ENCODE data around the gene ALG12. TPM values are rescaled to one million over a fixed set of nuclear protein-coding genes. Genes with fewer than 3 reads are reported as not detected.
A peak's percentile ranks its signal among the peaks of the same experiment; 100 is the strongest.

The ALG12 gene
- total and polyA plus RNA-seq, 2 of the 13 experiments (the other 11 are each of a cell fraction or from before 2014, with no cell fraction given), result 7.8 to 15.8 TPM

GRCh38 chr22:49933236-49934159, 15.3 kb upstream of the ALG12 start (continued):
- TF ChIP-seq UBTF (CRISPR knock-in tag; IDR thresholded peaks at IDR 0.05) (peak; percentile 55), SOX6 (IDR thresholded peaks at IDR 0.05) (no peak), SOX6 (CRISPR knock-in tag; IDR thresholded peaks at IDR 0.05) (peak; percentile 14), HNF1B (CRISPR knock-in tag; IDR thresholded peaks at IDR 0.05) (no peak), FOSL2 (CRISPR knock-in tag; IDR thresholded peaks at IDR 0.05) (0 out of 2 replicates have a peak, but pooled peaks have one; percentile 3), HOXA9 (CRISPR knock-in tag; IDR thresholded peaks at IDR 0.05; ENCODE audit: borderline replicate concordance) (0 out of 2 replicates have a peak, but pooled peaks have one; percentile 31), SAP130 (CRISPR knock-in tag; IDR thresholded peaks at IDR 0.05; ENCODE audit: low read depth) (peak; percentile 74), POLR2A (IDR thresholded peaks at IDR 0.05; ENCODE audit: insufficient read depth in 1 of 2, low read depth in 2 of 2, low read length in 2 of 2) (0 out of 4 replicates have a peak, but pooled peaks of 1 of the 2 experiments have one; percentile 19), DMTF1 (CRISPR knock-in tag; IDR thresholded peaks at IDR 0.05) (no peak), MXD1 (CRISPR knock-in tag; IDR thresholded peaks at IDR 0.05) (peak; percentile 11; the same call in 1 of the 2 replicates), HIC2 (CRISPR knock-in tag; IDR thresholded peaks at IDR 0.05; ENCODE audit: low read depth) (peak; percentile 13; the same call in 1 of the 2 replicates), RXRB (CRISPR knock-in tag; IDR thresholded peaks at IDR 0.05; ENCODE audit: borderline replicate concordance) (peak; percentile 39; the same call in 1 of the 2 replicates), ARID2 (CRISPR knock-in tag; IDR thresholded peaks at IDR 0.05; ENCODE audit: borderline replicate concordance) (0 out of 2 replicates have a peak, but pooled peaks have one; percentile 46), ZBTB38 (CRISPR knock-in tag; IDR thresholded peaks at IDR 0.05) (peak; percentile 25; the same call in 1 of the 2 replicates), SOX5 (CRISPR knock-in tag; IDR thresholded peaks at IDR 0.05; ENCODE audit: borderline replicate concordance) (0 out of 2 replicates have a peak, but pooled peaks have one; percentile 25)
- TF ChIP-seq, protein P1, sequence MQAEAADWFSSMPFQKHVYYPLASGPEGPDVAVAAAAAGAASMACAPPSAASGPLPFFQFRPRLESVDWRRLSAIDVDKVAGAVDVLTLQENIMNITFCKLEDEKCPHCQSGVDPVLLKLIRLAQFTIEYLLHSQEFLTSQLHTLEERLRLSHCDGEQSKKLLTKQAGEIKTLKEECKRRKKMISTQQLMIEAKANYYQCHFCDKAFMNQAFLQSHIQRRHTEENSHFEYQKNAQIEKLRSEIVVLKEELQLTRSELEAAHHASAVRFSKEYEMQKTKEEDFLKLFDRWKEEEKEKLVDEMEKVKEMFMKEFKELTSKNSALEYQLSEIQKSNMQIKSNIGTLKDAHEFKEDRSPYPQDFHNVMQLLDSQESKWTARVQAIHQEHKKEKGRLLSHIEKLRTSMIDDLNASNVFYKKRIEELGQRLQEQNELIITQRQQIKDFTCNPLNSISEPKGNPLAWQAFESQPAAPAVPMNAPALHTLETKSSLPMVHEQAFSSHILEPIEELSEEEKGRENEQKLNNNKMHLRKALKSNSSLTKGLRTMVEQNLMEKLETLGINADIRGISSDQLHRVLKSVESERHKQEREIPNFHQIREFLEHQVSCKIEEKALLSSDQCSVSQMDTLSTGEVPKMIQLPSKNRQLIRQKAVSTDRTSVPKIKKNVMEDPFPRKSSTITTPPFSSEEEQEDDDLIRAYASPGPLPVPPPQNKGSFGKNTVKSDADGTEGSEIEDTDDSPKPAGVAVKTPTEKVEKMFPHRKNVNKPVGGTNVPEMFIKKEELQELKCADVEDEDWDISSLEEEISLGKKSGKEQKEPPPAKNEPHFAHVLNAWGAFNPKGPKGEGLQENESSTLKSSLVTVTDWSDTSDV (CRISPR knock-in tag; IDR thresholded peaks at IDR 0.05), result no peak
